Measurements from ENCODE around the gene RGL4. TPM values are rescaled to one million over a fixed set of nuclear protein-coding genes. Genes with fewer than 3 reads are reported as not detected.

The RGL4 gene
- total RNA-seq, 2 donors from 2014 or later: 0.35 to 0.45 TPM

GRCh38 chr22:23704829-23705228 is 14.0 kb downstream of the RGL4 start:
- Histone ChIP-seq H3K9ac (ENCODE audit: low read depth in 2 of 2, low read length in 2 of 2) (no peak overlapping the region), H3K4me1 (no peaks in the 10 kb centered on the region), H3K36me3 (peaks cover 4% of the 10 kb centered on the region), H3K27ac (no peak overlapping the region), H3K4me3 (no peak overlapping the region), H3K9me3 (no peaks in the 10 kb centered on the region), H3K27me3 (no peaks in the 10 kb centered on the region)
- DNase-seq: no peak
- TF ChIP-seq, protein P1, sequence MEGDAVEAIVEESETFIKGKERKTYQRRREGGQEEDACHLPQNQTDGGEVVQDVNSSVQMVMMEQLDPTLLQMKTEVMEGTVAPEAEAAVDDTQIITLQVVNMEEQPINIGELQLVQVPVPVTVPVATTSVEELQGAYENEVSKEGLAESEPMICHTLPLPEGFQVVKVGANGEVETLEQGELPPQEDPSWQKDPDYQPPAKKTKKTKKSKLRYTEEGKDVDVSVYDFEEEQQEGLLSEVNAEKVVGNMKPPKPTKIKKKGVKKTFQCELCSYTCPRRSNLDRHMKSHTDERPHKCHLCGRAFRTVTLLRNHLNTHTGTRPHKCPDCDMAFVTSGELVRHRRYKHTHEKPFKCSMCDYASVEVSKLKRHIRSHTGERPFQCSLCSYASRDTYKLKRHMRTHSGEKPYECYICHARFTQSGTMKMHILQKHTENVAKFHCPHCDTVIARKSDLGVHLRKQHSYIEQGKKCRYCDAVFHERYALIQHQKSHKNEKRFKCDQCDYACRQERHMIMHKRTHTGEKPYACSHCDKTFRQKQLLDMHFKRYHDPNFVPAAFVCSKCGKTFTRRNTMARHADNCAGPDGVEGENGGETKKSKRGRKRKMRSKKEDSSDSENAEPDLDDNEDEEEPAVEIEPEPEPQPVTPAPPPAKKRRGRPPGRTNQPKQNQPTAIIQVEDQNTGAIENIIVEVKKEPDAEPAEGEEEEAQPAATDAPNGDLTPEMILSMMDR (IDR thresholded peaks at IDR 0.05): no peak
- intact Hi-C loops (cut with DNase I): no loop called here

- DNase-seq: no peak
- intact Hi-C loops (cut with DNase I): no loop called here
- Histone ChIP-seq H3K9me3 (no peaks in the 10 kb centered on the region), H3K9ac (ENCODE audit: low read depth in 2 of 2, low read length in 2 of 2) (no peak overlapping the region), H3K4me1 (no peaks in the 10 kb centered on the region), H3K27ac (no peak overlapping the region), H3K36me3 (peaks cover 4% of the 10 kb centered on the region), H3K27me3 (no peaks in the 10 kb centered on the region), H3K4me3 (no peak overlapping the region)
- TF ChIP-seq, protein P1 (IDR thresholded peaks at IDR 0.05): no peak
These were observed 14.5 kb downstream of the RGL4 start for GRCh38 chr22:23705358-23705757.

- intact Hi-C loops (cut with DNase I): no loop called here
- Histone ChIP-seq H3K27ac (no peak overlapping the region), H3K9ac (ENCODE audit: low read depth in 2 of 2, low read length in 2 of 2) (no peak overlapping the region), H3K36me3 (peaks cover 4% of the 10 kb centered on the region), H3K9me3 (no peaks in the 10 kb centered on the region), H3K4me3 (no peak overlapping the region), H3K27me3 (no peaks in the 10 kb centered on the region), H3K4me1 (no peaks in the 10 kb centered on the region)
- DNase-seq: no peak
- TF ChIP-seq, protein P1 (IDR thresholded peaks at IDR 0.05): no peak
These were observed 17.5 kb downstream of the RGL4 start for GRCh38 chr22:23708270-23708669.

DNA sequence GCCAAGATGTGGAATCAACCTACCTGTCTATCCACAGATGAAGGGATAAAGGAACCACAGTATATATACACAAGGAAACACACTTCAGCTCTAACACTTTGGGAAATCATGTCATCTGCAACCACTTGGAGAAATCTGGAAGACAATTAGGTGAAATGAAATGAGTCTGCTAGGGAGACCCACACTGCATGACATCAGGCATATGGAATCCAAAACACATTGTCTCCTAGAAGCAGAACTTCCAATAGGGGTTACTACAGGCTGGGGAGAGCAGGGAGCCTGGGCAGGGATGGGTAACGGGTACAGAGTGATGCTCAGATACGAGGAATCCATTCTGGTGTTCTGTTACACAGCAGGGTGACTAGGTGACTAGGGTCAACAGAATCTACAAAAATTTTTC is 18.3 kb downstream of the RGL4 start:
- Histone ChIP-seq H3K4me1 (no peaks in the 10 kb centered on the region), H3K9me3 (no peaks in the 10 kb centered on the region), H3K9ac (ENCODE audit: low read depth in 2 of 2, low read length in 2 of 2) (no peak overlapping the region), H3K27me3 (no peaks in the 10 kb centered on the region), H3K4me3 (no peak overlapping the region), H3K36me3 (peaks cover 4% of the 10 kb centered on the region), H3K27ac (no peak overlapping the region)
- no peak for DNase-seq
- intact Hi-C loops (cut with DNase I): no loop called here
- TF ChIP-seq, protein P1 (IDR thresholded peaks at IDR 0.05): no peak

DNA sequence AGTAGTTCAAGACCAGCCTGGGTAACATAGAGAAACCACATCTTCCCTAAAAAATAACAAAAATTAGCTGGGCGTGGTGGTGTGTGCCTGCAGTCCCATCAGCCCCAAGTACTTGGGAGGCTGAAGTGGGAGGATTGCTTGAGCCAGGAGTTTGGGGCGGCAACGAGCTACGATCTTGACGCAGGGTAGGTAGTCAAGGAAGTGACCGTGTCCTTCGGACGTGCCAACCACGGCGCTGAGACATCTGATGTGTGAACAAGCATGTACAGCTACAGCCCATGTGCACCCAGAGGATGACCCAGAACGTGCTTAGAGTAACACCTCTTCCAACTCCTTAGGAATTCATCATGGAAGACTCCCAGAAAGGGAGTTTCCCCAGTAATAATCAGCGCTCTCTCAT is 21.4 kb downstream of the RGL4 start:
- intact Hi-C loops (cut with DNase I): no loop called here
- Histone ChIP-seq H3K4me3 (no peak overlapping the region), H3K9me3 (no peaks in the 10 kb centered on the region), H3K4me1 (peaks cover 5% of the 10 kb centered on the region), H3K9ac (ENCODE audit: low read depth in 2 of 2, low read length in 2 of 2) (no peak overlapping the region), H3K27ac (no peak overlapping the region), H3K36me3 (no peaks in the 10 kb centered on the region), H3K27me3 (no peaks in the 10 kb centered on the region)
- TF ChIP-seq, protein P1 (IDR thresholded peaks at IDR 0.05): no peak
- DNase-seq: no peak

Measured in colonic mucosa (tissue), 4 donors.